GM18526 (cell line): ENCODE measurements around the gene KIF26A.

ENCODE experiments used
- POLR2A ChIP-seq: IDR thresholded peaks from 3 replicates; pipeline ENCODE4 v1.6.1; 2011; ENCODE audit not compliant: insufficient read length; ENCODE audit errors: extremely low read depth

KIF26A gene

GRCh38 chr14:104213301-104214034, 75.1 kb downstream of the KIF26A start:
- TF ChIP-seq POLR2A = no peak

- no peak for TF ChIP-seq POLR2A
These were observed 76.2 kb downstream of the KIF26A start for GRCh38 chr14:104214431-104215218.

GRCh38 chr14:104215706-104216334, 77.4 kb downstream of the KIF26A start:
- no peak for TF ChIP-seq POLR2A

DNA sequence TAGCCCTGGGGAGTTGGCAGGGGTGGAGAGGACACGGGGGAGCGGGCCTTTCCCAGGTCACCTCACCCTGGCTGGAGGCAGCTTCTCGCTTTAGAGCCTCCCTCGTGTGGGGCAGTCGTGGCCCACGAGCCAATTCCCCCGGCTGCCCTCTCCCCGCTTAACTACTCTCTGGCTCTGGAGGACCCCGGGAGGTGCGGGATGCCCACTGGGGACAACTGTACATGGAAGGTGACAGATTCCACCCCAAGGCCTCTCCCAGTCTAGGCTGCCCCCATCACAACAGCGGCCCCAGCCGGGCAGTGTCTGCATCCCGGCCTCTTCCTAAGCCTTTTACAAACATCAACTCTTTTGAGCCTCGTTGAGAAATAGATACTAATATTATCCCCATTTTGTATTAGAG, 78.1 kb downstream of the KIF26A start:
- TF ChIP-seq POLR2A = no peak

- TF ChIP-seq POLR2A = no peak
These were observed 79.3 kb downstream of the KIF26A start for GRCh38 chr14:104217486-104218360.

- no peak for TF ChIP-seq POLR2A
These were observed 80.2 kb downstream of the KIF26A start for GRCh38 chr14:104218361-104219180.

- no peak for TF ChIP-seq POLR2A
These were observed 81.4 kb downstream of the KIF26A start for GRCh38 chr14:104219731-104220214.

GRCh38 chr14:104220215-104221070, 82.1 kb downstream of the KIF26A start:
- TF ChIP-seq POLR2A = no peak

- no peak for TF ChIP-seq POLR2A
These were observed 82.8 kb downstream of the KIF26A start for GRCh38 chr14:104221071-104221625.

GRCh38 chr14:104221636-104222369, 83.4 kb downstream of the KIF26A start:
- TF ChIP-seq POLR2A = no peak

- no peak for TF ChIP-seq POLR2A
These were observed 84.1 kb downstream of the KIF26A start for GRCh38 chr14:104222396-104223036.
